ENCODE measurements around the gene CORO2A. TPM values are rescaled to one million over a fixed set of nuclear protein-coding genes. Genes with fewer than 3 reads are reported as not detected.

CORO2A gene
- total and polyA plus RNA-seq, 2 of the 8 experiments (the other 6 are each of a cell fraction or from before 2014, with no cell fraction given) = 13.7 to 27.9 TPM

- TF ChIP-seq ATF2 (IDR thresholded peaks at IDR 0.05; ENCODE audit: low read length) = no peak
- TF ChIP-seq RNF2 (IDR thresholded peaks at IDR 0.05; ENCODE audit: borderline replicate concordance, low read depth, low read length, missing control alignments, poor library complexity, severe bottlenecking) = no peak
- no peak for TF ChIP-seq E2F6 (IDR thresholded peaks at IDR 0.05)
Observed at GRCh38 chr9:98159790-98160189, 32.6 kb downstream of the CORO2A start (continued).
